NCI-H187 (cell line): ENCODE results near the gene CALHM3.
A peak's percentile ranks its signal among the peaks of the same experiment; 100 is the strongest.

Experiments used
- DNase-seq, 2 experiments: peaks; one replicate each; lab custom pipeline; 2025; lab: John Stamatoyannopoulos, UW

Gene CALHM3

GRCh38 chr10:103474077-103474476 is 5.0 kb downstream of the CALHM3 start:
- DNase-seq, result no peak

GRCh38 chr10:103473261-103473671 is 5.8 kb downstream of the CALHM3 start:
- no peak for DNase-seq

DNA sequence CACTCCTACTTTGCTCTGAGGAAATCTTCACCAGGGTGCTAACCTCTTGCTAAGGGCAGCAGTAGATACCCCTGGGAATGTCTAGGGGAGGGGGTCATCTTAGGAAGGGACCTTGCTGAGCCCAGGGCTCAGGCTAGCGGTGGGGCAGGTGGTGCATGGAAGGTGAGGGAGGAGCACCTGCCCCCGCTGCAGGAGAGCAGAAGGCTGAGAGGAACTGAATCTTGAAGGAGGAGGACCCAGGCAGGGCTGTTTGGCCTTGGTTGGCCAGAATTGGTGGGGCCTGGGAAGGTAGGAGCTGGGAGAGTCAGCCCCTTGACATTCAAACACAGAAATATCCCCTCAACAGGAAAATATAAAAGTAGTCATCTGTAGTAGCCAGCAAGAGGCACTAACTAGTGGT is 7.0 kb downstream of the CALHM3 start:
- no peak for DNase-seq

DNA sequence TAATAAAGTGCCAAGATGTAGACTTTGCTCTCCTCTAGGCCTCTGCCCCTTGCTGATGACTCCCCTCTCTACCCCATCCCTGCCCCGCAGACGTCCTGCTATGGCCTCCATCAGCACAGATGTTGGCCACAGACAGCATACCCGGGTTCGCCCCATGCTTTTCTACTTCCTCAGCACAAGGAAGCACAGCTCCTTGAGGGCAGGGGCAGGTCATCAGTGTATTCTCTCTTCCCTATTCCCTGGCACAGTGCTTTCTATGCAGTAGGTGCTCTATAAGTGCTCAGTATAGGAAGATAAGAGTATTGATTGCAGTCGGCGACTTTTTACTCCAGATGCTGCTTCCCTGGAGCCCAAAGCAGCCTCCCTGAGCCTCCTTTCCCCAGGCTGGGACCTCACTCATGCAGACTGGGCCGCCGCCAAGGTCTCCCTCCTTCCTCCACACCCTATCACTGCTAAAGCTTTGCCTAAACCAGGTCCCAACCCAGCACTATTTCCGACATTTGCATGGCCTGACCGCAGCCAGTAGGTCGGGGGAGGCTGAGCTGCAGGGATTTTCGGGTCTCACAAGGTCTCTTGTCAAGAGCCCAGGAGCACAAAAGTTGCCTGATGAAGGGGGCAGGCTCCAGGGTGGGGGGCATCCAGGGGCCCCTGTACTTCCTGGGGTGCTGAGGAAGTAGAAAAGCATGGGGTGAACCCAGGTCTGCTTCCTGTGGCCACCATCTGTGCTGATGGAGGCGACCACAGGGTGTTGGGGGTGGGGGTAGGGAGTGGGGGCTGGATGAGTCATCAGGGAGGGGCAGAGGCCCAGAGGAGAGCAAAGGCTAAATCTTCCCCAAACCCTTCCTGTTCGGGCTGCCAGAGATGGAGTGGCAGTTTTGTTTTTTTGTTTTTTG is 8.0 kb downstream of the CALHM3 start:
- no peak for DNase-seq

DNA sequence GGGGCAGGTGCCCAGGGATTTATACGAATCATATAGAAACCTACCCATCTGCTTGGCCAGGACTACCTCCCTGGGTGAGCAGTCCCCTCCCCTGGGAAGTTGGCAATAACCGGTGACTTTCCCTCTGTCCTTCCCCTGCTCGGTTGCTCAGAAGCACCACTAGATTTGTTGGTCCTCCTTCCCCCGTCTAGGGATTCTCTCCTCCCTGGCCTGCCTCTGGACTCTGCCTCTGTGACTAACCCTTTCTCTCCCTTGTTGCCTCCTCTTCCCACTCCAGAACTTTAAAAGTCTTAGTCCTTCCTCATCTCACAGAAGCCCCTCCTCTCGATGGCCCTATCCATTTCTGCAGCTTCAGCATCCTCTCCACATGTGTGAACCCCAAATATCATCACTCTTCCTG is 9.8 kb downstream of the CALHM3 start:
- DNase-seq, result no peak

DNA sequence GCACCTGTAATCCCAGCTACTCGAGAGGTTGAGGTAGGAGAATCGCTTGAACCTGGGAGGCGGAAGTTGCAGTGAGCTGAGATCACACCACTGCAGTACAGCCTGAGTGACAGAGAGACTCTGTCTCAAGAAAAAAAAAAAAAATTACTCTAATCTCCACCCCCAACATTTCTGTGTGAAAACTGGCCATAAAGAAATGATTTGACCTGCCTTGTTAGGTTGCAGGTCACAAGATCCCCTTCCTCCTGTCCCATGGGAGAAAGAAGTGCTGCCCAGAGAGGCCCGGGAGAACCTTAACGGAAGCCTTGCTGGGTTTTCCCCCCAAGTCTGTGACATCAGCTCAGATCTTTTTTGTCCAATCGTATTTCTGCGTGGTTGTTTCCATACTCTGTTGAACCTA is 11.6 kb downstream of the CALHM3 start:
- no peak for DNase-seq

DNA sequence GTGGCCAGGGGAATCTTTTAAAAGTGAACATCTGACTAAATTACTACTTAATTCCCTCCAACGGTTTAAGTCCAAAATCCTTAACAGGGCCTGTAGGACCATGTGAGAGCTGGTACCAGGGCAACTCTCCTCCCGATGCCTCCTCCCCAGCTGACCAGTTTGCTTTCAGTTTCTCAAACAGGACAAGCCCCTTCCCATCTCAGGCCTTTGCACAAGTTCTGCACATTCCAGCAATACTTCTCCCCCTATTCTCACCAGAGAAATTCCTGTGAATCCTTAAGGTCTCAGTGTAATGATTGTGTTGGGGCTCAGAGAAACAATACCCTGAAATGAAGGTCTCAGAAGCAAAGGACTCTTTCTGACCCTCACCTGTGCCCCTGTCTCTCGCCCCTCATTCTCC is 12.3 kb downstream of the CALHM3 start:
- DNase-seq, result no peak

DNA sequence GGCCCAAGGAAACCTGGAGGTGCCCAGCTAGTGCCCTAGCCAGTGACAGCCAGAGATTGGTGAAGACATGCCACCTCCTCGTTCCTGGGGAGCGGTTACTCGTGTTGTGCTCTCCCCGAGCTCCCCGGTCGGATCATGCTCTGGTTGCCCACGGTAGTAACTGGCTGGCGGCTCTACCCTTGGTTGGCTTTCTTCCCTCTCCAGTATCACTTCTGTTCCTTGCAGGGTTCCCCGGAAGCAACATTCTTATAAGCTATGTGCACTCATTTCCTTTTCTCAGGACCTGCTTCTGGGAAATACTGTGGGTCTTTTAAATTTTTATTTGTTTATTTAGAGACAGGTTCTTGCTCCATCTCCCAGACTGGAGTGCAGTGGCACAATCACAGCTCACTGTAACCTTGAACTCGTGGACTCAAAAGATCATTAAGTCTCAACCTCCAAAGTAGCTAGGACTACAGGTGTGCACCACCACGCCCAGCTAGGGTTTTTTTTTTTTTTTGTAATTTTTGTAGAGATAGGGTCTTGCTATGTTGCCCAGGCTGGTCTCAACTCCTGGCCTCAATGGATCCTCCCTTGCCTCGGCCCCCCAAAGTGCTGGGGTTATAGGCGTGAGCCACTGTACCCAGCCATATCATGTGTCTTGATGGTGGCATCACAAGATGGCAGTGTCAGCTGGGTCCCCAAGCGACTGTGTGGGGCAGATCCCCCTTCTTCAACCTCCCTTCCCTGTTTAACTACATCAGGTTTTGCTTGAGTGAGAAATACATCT is 13.4 kb downstream of the CALHM3 start:
- no peak for DNase-seq

DNA sequence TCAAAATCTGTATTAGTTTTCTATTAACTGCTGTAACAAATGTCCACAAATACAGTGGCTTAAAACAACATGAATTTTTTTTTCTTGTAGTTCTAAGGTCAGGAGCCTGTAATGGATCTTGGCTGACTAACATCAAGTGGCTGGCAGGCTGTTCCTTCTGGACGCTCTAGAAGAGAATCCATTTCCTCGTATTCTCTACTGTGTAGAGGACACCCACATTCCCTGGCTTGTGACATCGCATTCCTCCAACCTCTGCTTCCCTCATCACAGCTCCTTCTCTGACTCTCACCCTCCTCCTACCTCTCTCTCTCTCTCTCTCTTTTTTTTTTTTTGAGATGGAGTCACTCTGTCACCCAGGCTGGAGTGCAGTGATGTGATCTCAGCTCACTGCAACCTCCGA is 15.5 kb downstream of the CALHM3 start:
- DNase-seq, result no peak

GRCh38 chr10:103459615-103460014 is 19.4 kb downstream of the CALHM3 start:
- DNase-seq, result no peak

DNA sequence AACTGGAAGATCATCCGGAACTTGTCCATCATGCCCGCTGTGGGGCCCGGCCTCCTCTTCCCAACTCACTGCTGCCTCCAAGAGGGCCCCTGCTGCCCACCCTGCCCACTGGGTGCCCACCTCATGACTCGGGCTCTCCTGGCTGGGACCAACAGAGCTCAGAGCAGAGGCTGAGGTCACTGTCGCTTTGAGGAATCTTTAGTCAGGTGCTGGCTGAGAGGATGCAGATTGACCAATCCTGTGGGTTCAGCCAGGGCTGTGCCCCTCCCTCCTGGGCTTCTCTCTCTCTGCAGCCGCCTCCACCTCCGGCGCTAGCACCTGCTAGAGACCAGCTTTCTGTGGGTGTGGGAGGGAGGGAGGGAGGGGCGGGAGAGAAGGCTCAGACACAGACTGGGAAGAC is 20.3 kb downstream of the CALHM3 start, which contains the start of gene CALHM1:
CALHM1 (minus strand) TSS at position 181 of the 400 bp plus-strand sequence; CDS start at position 32, 149 bp downstream.
- peak; percentile 28 to 58 for DNase-seq

DNA sequence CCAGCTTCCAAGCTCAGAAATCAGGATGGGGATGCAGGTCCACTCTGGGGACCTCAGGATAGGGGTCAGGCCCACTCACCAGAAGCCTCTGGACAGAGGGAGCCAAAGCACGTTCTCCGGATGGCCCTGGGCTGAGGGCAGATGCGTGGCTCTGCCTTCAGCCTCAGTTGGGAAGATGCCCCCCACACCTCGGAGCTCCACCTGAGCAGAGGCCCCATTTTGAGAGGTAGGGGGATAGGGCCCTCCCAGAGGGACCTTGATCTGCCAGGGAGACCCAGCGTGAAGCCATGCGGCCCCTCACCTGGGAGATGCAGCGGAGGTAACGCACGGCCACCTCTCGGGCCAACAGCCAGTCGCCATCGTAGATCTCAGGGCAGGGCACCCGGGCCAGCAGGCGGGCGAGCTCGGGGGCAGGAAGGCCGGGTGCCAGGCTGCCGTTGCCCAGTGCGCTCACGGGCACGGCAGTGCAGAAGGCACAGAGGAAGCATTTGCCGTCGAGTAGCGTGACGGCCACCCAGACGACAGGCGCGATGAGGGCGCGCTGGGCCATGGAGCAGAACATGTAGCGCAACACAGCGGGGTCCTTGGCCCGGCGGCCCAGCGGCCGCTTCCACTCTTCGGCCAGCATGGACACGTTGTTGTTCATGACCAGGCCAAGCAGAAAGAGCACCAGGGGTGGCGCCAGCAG is 21.0 kb downstream of the CALHM3 start:
- no peak for DNase-seq

- DNase-seq, result no peak
Measured at GRCh38 chr10:103457176-103457712, 21.8 kb downstream of the CALHM3 start.

DNA sequence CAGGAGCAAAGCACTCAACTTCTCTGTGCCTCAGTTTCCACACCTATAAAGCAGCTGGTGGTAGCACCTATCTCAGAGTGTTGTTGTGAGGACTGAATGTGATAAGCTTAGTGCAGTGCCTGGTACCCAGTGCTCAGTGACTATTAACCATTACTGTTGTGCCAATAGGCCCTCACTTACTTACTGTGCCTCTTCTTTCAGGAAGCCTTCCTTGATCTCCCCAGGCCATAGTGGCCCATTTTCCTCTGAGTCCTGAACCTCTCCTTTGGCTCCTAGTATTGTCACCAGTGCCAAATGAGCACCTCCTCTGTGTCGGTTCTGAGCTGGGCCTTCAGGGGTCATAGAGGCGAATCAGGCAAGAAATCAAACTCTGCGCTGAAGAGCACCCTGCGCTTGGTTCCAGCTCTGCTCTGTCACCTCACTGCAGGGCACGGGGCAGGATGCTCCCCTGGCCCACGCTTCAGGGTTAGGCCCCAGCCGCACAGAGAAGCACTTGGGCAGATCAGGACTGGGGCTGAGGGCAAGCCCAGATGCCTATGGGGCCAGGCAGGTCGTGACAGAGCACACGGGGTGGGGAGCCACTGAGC is 22.9 kb downstream of the CALHM3 start:
- no peak for DNase-seq

GRCh38 chr10:103455235-103455634 is 23.8 kb downstream of the CALHM3 start:
- DNase-seq, result no peak

DNA sequence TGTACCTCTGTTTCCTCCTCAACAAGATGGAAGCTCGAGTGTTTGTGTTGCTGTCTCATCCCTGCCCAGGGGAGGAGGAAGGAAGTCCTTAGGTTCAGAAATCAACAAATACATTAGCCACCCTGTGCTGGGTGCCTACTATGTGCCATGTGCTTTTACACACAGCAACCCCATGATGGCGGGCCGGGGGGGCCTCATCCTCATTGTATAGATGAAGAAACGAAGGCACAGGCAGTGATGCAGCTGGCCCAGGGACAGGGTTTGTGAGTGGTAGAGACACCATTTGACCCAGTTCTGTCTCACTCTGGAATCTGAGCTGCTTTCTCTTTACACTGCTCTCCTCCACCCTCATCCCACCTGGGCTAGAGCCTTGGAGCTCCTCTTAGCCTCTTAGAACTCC is 25.0 kb downstream of the CALHM3 start:
- no peak for DNase-seq

GRCh38 chr10:103452506-103453230 is 26.4 kb downstream of the CALHM3 start:
- no peak for DNase-seq

DNA sequence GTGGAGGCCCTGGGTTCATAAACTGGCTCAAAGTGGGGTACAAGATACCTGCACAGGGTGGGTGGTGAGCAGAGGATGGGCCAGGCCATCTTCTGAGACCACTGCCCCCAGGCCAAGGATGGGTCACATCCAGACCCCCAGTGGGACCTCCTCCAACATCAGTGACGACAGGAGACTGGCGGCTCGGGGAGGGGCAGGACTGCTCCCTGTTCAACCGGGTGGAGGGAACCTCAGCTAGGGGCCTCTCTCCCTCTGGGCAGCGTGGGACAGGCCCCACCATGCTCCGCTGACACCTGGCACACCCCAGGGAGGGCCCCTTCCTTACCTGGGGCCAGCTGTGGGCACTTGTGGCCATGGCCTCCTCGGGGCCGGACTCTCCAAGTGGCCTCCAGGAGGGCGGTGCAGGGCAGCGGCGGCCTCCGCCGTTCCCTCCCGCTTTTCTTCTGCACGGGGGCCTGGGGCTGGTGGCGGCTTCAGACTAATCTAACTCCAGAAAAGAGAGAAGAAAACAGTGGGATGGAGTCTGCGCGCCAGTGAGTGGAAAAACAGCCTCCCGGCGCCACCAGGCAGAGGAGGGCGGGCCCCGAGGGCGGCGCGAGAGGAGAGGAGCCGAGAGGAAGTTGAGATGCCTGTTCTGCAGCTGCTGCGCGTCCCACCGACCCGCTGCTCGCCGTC is 27.1 kb downstream of the CALHM3 start, which contains the start of gene CALHM2:
CALHM2 (minus strand) TSS at position 540 of the 675 bp plus-strand sequence. CDS start 2,429 bp downstream, outside the sequence.
- DNase-seq, result peak in 1 of 2 experiments; percentile 24

DNA sequence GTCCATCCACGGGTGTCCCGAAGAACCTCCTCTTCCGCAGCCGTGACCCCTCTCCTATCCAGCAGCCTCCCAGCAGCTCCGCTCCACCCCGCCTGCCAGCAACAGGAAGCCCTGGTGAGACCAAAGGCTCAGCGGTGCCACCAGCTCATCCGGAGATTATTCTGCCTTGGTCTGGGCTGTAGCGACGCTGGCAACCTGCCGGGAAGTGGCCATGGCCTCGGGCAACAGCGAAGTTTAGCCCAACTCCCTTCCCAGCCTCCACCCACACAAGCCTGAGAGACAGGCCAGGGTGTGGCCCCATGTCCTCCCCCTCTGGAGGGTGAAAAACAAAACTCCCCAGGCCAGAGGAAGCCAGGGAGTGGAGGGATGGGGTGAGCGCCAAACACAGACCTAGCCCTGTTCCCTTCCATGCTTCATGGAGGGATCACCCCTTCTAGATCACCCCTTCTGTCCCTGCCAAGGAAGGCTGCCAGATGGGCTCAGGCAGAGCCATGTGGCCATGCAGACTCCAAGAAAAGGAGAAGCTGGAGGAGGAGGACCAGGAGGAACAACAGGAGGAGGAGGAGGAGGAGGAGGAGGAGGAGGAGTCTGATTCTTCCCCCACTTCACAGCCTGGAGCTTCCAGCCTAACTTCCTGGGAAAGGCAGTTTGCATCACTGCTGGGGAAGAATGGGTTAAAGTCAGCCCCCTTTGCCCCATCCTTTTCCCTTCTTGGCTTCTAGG is 27.8 kb downstream of the CALHM3 start:
- DNase-seq, result no peak
